Measurements from ENCODE around the gene PSMA2. TPM values are rescaled to one million over a fixed set of nuclear protein-coding genes. Genes with fewer than 3 reads are reported as not detected.

The PSMA2 gene
- polyA plus RNA-seq, 1 of the 3 experiments (the other 2 are of a cell fraction) = 101 TPM

- Histone ChIP-seq H3K4me3 (ENCODE audit: low read depth in 2 of 2, low read length in 1 of 2) (no peak overlapping the region), H3K79me2 (ENCODE audit: insufficient read depth) (no peaks in the 10 kb centered on the region), H3K27me3 (ENCODE audit: insufficient read depth) (peaks cover 20% of the 10 kb centered on the region; the same call in 1 of the 2 replicates), H3K4me1 (ENCODE audit: control insufficient read depth in 1 of 2, insufficient read depth in 2 of 2, low read depth in 1 of 2, low read length in 1 of 2) (no peaks in the 10 kb centered on the region), H3K4me2 (no peak overlapping the region), H3K9ac (no peak overlapping the region), H4K20me1 (ENCODE audit: insufficient read depth) (no peaks in the 10 kb centered on the region), H2AFZ (ENCODE audit: low read depth) (no peak overlapping the region), H3K9me3 (no peaks in the 10 kb centered on the region), H3F3A (replicated peaks; ENCODE audit: insufficient read depth) (no peaks in the 10 kb centered on the region), H3K9me2 (no peaks in the 10 kb centered on the region), H3K27ac (ENCODE audit: low read depth in 2 of 2, low read length in 1 of 2) (no peak overlapping the region), H3K36me3 (replicated peaks in 1 of 2; ENCODE audit: control insufficient read depth in 1 of 2, insufficient read depth in 2 of 2, low read length in 1 of 2) (no peaks in the 10 kb centered on the region)
- 3% methylated on average over 2 of the region's 2 CpGs for WGBS (ENCODE audit: low lambda C conversion rate)
- TF ChIP-seq, protein P1, sequence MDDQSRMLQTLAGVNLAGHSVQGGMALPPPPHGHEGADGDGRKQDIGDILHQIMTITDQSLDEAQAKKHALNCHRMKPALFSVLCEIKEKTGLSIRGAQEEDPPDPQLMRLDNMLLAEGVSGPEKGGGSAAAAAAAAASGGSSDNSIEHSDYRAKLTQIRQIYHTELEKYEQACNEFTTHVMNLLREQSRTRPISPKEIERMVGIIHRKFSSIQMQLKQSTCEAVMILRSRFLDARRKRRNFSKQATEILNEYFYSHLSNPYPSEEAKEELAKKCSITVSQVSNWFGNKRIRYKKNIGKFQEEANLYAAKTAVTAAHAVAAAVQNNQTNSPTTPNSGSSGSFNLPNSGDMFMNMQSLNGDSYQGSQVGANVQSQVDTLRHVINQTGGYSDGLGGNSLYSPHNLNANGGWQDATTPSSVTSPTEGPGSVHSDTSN (IDR thresholded peaks at IDR 0.05) = no peak
- TF ChIP-seq RFX5 (IDR thresholded peaks at IDR 0.05; ENCODE audit: low read length) (no peak), GATA2 (CRISPR knock-in tag; IDR thresholded peaks at IDR 0.05) (no peak), TEAD4 (IDR thresholded peaks at IDR 0.05; ENCODE audit: borderline replicate concordance, insufficient read depth) (no peak), POLR2AphosphoS5 (IDR thresholded peaks at IDR 0.05; ENCODE audit: low read depth, low read length) (no peak), FOSL2 (IDR thresholded peaks at IDR 0.05; ENCODE audit: borderline replicate concordance, low read depth) (no peak), RAD21 (IDR thresholded peaks at IDR 0.05; ENCODE audit: low read length) (no peak), IRF3 (IDR thresholded peaks at IDR 0.05; ENCODE audit: low read depth, low read length) (no peak), MEF2A (IDR thresholded peaks at IDR 0.05; ENCODE audit: borderline replicate concordance, low read depth) (no peak), TCF12 (IDR thresholded peaks at IDR 0.05) (no peak), JUND (IDR thresholded peaks at IDR 0.05) (no peak), FOXM1 (IDR thresholded peaks at IDR 0.05; ENCODE audit: low read depth) (no peak), EZH2phosphoT487 (IDR thresholded peaks at IDR 0.05; ENCODE audit: borderline replicate concordance, low read depth) (no peak), GABPA (IDR thresholded peaks at IDR 0.05; ENCODE audit: low read depth) (no peak)
- TF ChIP-seq, protein P2, sequence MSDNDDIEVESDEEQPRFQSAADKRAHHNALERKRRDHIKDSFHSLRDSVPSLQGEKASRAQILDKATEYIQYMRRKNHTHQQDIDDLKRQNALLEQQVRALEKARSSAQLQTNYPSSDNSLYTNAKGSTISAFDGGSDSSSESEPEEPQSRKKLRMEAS (IDR thresholded peaks at IDR 0.05; ENCODE audit: low read depth) = no peak
- TF ChIP-seq, protein P3, sequence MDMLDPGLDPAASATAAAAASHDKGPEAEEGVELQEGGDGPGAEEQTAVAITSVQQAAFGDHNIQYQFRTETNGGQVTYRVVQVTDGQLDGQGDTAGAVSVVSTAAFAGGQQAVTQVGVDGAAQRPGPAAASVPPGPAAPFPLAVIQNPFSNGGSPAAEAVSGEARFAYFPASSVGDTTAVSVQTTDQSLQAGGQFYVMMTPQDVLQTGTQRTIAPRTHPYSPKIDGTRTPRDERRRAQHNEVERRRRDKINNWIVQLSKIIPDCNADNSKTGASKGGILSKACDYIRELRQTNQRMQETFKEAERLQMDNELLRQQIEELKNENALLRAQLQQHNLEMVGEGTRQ (IDR thresholded peaks at IDR 0.05; ENCODE audit: borderline replicate concordance, low read depth, low read length) = no peak
- ChIA-PET POLR2A (no interaction called here), CTCF (interaction anchor here (1.0 to 2.6 kb wide), 3 partner anchors 13 to 880 kb away, joined by 3 to 9 read pairs (median 4); no protein-coding TSS in a partner anchor)
- no peak for DNase-seq
These were observed 27.6 kb upstream of the PSMA2 start for GRCh38 chr7:42959549-42959948.

DNA sequence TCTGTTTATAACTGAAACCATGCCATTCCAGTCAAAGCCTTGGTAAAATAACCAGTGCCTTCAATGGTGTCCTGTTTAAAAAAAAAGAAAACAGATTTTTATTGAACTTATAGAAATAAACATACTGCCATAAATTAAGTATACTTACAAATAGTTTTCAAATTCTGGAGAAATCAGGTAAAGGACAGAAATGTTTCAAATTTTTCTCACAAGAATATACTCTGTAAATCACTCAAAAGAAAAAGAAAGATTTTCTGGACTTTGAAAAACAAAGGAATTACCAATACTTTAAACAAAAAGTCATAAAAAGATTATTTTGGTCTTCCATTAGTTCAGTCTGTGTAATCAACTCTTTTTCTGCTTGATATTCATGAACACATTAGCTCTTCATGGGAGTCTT, 24.1 kb upstream of the PSMA2 start:
- H3K27me3 ChIP-seq (ENCODE audit: insufficient read depth) = peaks cover 18% of the 10 kb centered on the region; the same call in 1 of the 2 replicates
- CTCF ChIA-PET = interaction anchor here (0.7 to 1.6 kb wide), 2 partner anchors 15 to 76 kb away, joined by 3 to 9 read pairs; no protein-coding TSS in a partner anchor
- no peak overlapping the region for H3K9ac ChIP-seq
- H3K27ac ChIP-seq (ENCODE audit: low read depth in 2 of 2, low read length in 1 of 2) = no peak overlapping the region
- no peaks in the 10 kb centered on the region for H3F3A ChIP-seq (replicated peaks; ENCODE audit: insufficient read depth)
- no peak overlapping the region for H3K4me3 ChIP-seq (ENCODE audit: low read depth in 2 of 2, low read length in 1 of 2)
- no peaks in the 10 kb centered on the region for H3K9me3 ChIP-seq
- no peak overlapping the region for H2AFZ ChIP-seq (ENCODE audit: low read depth)
- H3K9me2 ChIP-seq = no peaks in the 10 kb centered on the region
- no peak for DNase-seq
- no peaks in the 10 kb centered on the region for H3K4me1 ChIP-seq (ENCODE audit: control insufficient read depth in 1 of 2, insufficient read depth in 2 of 2, low read depth in 1 of 2, low read length in 1 of 2)
- H3K4me2 ChIP-seq = no peak overlapping the region
- no peaks in the 10 kb centered on the region for H4K20me1 ChIP-seq (ENCODE audit: insufficient read depth)
- POLR2A ChIA-PET = no interaction called here
- no peaks in the 10 kb centered on the region for H3K36me3 ChIP-seq (replicated peaks in 1 of 2; ENCODE audit: control insufficient read depth in 1 of 2, insufficient read depth in 2 of 2, low read length in 1 of 2)
- no peaks in the 10 kb centered on the region for H3K79me2 ChIP-seq (ENCODE audit: insufficient read depth)
- TF ChIP-seq TAF1 (IDR thresholded peaks at IDR 0.05; ENCODE audit: borderline replicate concordance, low read depth, low read length) (no peak), NRF1 (IDR thresholded peaks at IDR 0.05; ENCODE audit: low read depth, low read length) (no peak), USF1 (IDR thresholded peaks at IDR 0.05; ENCODE audit: borderline replicate concordance, low read depth) (no peak), EP300 (IDR thresholded peaks at IDR 0.05; ENCODE audit: borderline replicate concordance in 1 of 2, low read depth in 1 of 2, low read length in 1 of 2) (no peak), EZH2phosphoT487 (IDR thresholded peaks at IDR 0.05; ENCODE audit: borderline replicate concordance, low read depth) (no peak), SIN3A (IDR thresholded peaks at IDR 0.05; ENCODE audit: borderline replicate concordance, low read depth, low read length) (no peak), FOXJ3 (CRISPR knock-in tag; IDR thresholded peaks at IDR 0.05) (no peak), RFX5 (IDR thresholded peaks at IDR 0.05; ENCODE audit: low read length) (no peak), MEF2A (IDR thresholded peaks at IDR 0.05; ENCODE audit: borderline replicate concordance, low read depth) (no peak)
- TF ChIP-seq, protein P1 (IDR thresholded peaks at IDR 0.05) = no peak
- TF ChIP-seq, protein P3 (IDR thresholded peaks at IDR 0.05; ENCODE audit: borderline replicate concordance, low read depth, low read length) = no peak

Measured in SK-N-SH (cell line).